HG02884 (cell line): Measurements from ENCODE around the gene CLIC5.

Experiments
- ATAC-seq: cut with Tn5 transposase; IDR thresholded peaks from one replicate; pipeline ENCODE4 v1.9.1; 2021; ENCODE audit warnings: mild to moderate bottlenecking, moderate library complexity; ENCODE audit not compliant: unreplicated experiment

Gene CLIC5

GRCh38 chr6:46036911-46037310 lies 21.3 kb upstream of the CLIC5 start:
- no peak for ATAC-seq

GRCh38 chr6:46035242-46035641 lies 19.6 kb upstream of the CLIC5 start:
- ATAC-seq = no peak

GRCh38 chr6:46032110-46032998 lies 16.7 kb upstream of the CLIC5 start:
- no peak for ATAC-seq

GRCh38 chr6:46029602-46030001 lies 13.9 kb upstream of the CLIC5 start:
- no peak for ATAC-seq

GRCh38 chr6:46026307-46026706 lies 10.6 kb upstream of the CLIC5 start:
- no peak for ATAC-seq

- no peak for ATAC-seq
These were observed 9.9 kb upstream of the CLIC5 start for GRCh38 chr6:46025573-46025972.

GRCh38 chr6:46024124-46024769 lies 8.6 kb upstream of the CLIC5 start:
- no peak for ATAC-seq

- no peak for ATAC-seq
These were observed 7.7 kb upstream of the CLIC5 start for GRCh38 chr6:46023216-46023915.

- ATAC-seq = no peak
These were observed 6.7 kb upstream of the CLIC5 start for GRCh38 chr6:46022106-46022948.

GRCh38 chr6:46017726-46018125 lies 2.1 kb upstream of the CLIC5 start:
- ATAC-seq = no peak

- ATAC-seq = no peak
These were observed 476 bp upstream of the CLIC5 start for GRCh38 chr6:46016063-46016608.

GRCh38 chr6:46014511-46015118 lies 1.0 kb downstream of the CLIC5 start:
- no peak for ATAC-seq

- no peak for ATAC-seq
These were observed 1.6 kb downstream of the CLIC5 start for GRCh38 chr6:46014046-46014445.

- no peak for ATAC-seq
These were observed 2.0 kb downstream of the CLIC5 start for GRCh38 chr6:46013639-46014038.

- ATAC-seq = no peak
These were observed 2.8 kb downstream of the CLIC5 start for GRCh38 chr6:46012834-46013233.

- peak; percentile 92 for ATAC-seq
These were observed 4.2 kb downstream of the CLIC5 start for GRCh38 chr6:46011188-46012085.

- ATAC-seq = no peak
These were observed 4.9 kb downstream of the CLIC5 start for GRCh38 chr6:46010771-46011170.

GRCh38 chr6:46010270-46010669 lies 5.4 kb downstream of the CLIC5 start:
- no peak for ATAC-seq

GRCh38 chr6:46002264-46002663 lies 13.4 kb downstream of the CLIC5 start:
- ATAC-seq = no peak
